Transverse colon (tissue), 4 donors: ENCODE results near the gene ZFHX2. TPM values are rescaled to one million over a fixed set of nuclear protein-coding genes. Genes with fewer than 3 reads are reported as not detected.

Source experiments
- DNase-seq: peaks from one replicate; pipeline ENCODE4 v3.0.0-alpha.2; 2019
- H3K27ac ChIP-seq, 4 donors: fragments of 200-600 bp; sonication (generic); 2 replicates each; pipeline ENCODE4 v1.5.1; 2016 to 2018; ENCODE audit warnings: inconsistent platforms in 4 of 4
- H3K27me3 ChIP-seq: fragments of 200-600 bp; sonication (generic); 2 replicates; pipeline ENCODE4 v1.5.1; 2017; ENCODE audit warnings: inconsistent platforms
- H3K36me3 ChIP-seq, 4 donors: fragments of 200-600 bp; sonication (generic); 2 replicates each; pipeline ENCODE4 v1.5.1; 2017 to 2019; ENCODE audit warnings: inconsistent platforms in 4 of 4
- H3K4me1 ChIP-seq, 4 donors: fragments of 200-600 bp; sonication (generic); 2 replicates each; pipeline ENCODE4 v1.5.1; 2017 to 2020; ENCODE audit warnings: inconsistent platforms in 4 of 4
- H3K4me3 ChIP-seq, 4 donors: fragments of 200-600 bp; sonication (generic); 1 replicate in 1 of 4; 2 replicates in 3 of 4; pipeline versions ENCODE4 v1.5.1 to v1.6.1; 2017 to 2019; ENCODE audit warnings: inconsistent platforms in 4 of 4
- H3K9me3 ChIP-seq, 2 donors: fragments of 200-600 bp; sonication (generic); 2 replicates each; pipeline ENCODE4 v1.5.1; 2017 to 2019; ENCODE audit warnings: inconsistent platforms in 2 of 2
- CTCF ChIP-seq, 5 experiments: fragments of 200-600 bp in 3 of 5; fragments of 450-650 bp in 2 of 5; sonication (generic) in 3 of 5; IDR thresholded peaks; 1 replicate in 2 of 5; 2 replicates in 3 of 5; pipeline ENCODE4 v1.5.1; 2016 to 2017; ENCODE audit warnings: antibody characterized with exemption in 5 of 5, inconsistent platforms in 3 of 5, mild to moderate bottlenecking in 2 of 5, moderate library complexity in 1 of 5
- EP300 ChIP-seq: sonication (generic); formaldehyde crosslinking; IDR thresholded peaks from one replicate; pipeline ENCODE4 v1.6.1; 2017; ENCODE audit warnings: antibody characterized with exemption, low read depth
- POLR2A ChIP-seq: fragments of 450-650 bp; IDR thresholded peaks from one replicate; pipeline ENCODE4 v1.6.1; 2016; ENCODE audit warnings: antibody characterized with exemption, mild to moderate bottlenecking, moderate library complexity
- POLR2AphosphoS5 ChIP-seq, 3 donors: sonication (generic); formaldehyde crosslinking; IDR thresholded peaks; one replicate each; pipeline ENCODE4 v1.6.1; 2016; ENCODE audit warnings: antibody characterized with exemption in 3 of 3
- WGBS, 2 donors: methylation state at CpG; one replicate each; pipeline ENCODE4 v1.1.5; 2018; ENCODE audit warnings: low coverage in 1 of 2; 5-methylcytosine and 5-hydroxymethylcytosine counted together
- in situ Hi-C, 4 donors: fragments of 200-750 bp; cut with MboI; loops; one replicate each; pipeline versions ENCODE4 v1.15.0 to v1.15.1; 2017; ENCODE audit warnings: low sequenced_read_pairs in 3 of 4, low pct_ligation_motif_present in 1 of 4, low pct_unique_long_range_greater_than_20kb in 1 of 4
- intact Hi-C: fragments of 100-400 bp; cut with DNase I; formaldehyde crosslinking; loops from one replicate; pipeline ENCODE4 v1.15.1; 2023; ENCODE audit warnings: low total_unique reads
- total RNA-seq, 4 donors: library from RNA; depleted of rRNA; stranded (reverse); fragments of >200 nt; gene quantifications; one replicate each; pipeline ENCODE4 v1.1.0, GENCODE V29; 2016

The ZFHX2 gene
- total RNA-seq, 4 donors from 2014 or later = 0.20 to 1.1 (median 0.68) TPM

DNA sequence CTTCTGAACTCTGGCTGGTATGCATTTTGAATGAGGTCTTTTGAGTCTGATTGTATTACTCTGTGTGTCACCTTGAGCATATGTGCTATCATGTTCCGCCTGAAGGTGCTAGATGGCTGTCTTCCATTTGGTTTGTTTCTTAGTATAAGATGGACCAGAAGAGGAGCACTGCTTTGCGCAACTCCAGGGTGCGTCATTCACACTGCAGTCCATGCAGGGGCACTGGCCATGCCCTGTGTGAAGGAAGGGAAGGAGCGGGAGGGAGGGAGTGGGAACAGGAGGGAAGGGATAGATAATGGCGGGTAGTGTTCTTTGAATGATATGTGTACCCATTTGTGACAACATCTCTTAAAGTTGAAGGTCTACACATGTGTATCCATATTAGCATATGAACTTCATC lies 8.2 kb downstream of the ZFHX2 start:
- Histone ChIP-seq H3K27ac (no peak overlapping the region), H3K36me3 (no peaks in the 10 kb centered on the region), H3K4me1 (peaks cover 0 to 16% (median 0%) of the 10 kb centered on the region in 4 donors), H3K9me3 (no peaks in the 10 kb centered on the region), H3K4me3 (no peak overlapping the region), H3K27me3 (no peaks in the 10 kb centered on the region)
- in situ Hi-C loops (no loop called here), intact Hi-C loops (no loop called here)
- WGBS, 2 donors = 95 to 96% methylated on average over 4 to 5 of the region's 5 CpGs
- no peak for DNase-seq
- TF ChIP-seq POLR2A = no peak
- no peak for TF ChIP-seq POLR2AphosphoS5 (IDR thresholded peaks at IDR 0.05)
- no peak for TF ChIP-seq EP300
- no peak for TF ChIP-seq CTCF (IDR thresholded peaks at IDR 0.05)

- Histone ChIP-seq H3K27me3 (no peaks in the 10 kb centered on the region), H3K4me3 (no peak overlapping the region), H3K36me3 (no peaks in the 10 kb centered on the region), H3K4me1 (peaks cover 0 to 16% (median 0%) of the 10 kb centered on the region in 4 donors), H3K9me3 (no peaks in the 10 kb centered on the region), H3K27ac (no peak overlapping the region)
- DNase-seq = no peak
- intact Hi-C loops = no loop called here
- in situ Hi-C loops = no loop called here
- no peak for TF ChIP-seq CTCF (IDR thresholded peaks at IDR 0.05)
- no peak for TF ChIP-seq POLR2A
- TF ChIP-seq POLR2AphosphoS5 (IDR thresholded peaks at IDR 0.05) = no peak
- no peak for TF ChIP-seq EP300
- WGBS, 2 donors = 60 to 80% methylated on average over 1 to 5 of the region's 5 CpGs
Measured at GRCh38 chr14:23542261-23542660, 9.3 kb downstream of the ZFHX2 start.

- no peak overlapping the region for H3K4me3 ChIP-seq
- TF ChIP-seq EP300 = no peak
- no peak for TF ChIP-seq CTCF (IDR thresholded peaks at IDR 0.05)
- no peak for TF ChIP-seq POLR2A
- TF ChIP-seq POLR2AphosphoS5 (IDR thresholded peaks at IDR 0.05) = no peak
- WGBS, 2 donors = 84 to 89% methylated on average over 3 to 4 of the region's 4 CpGs
- H3K27me3 ChIP-seq = no peaks in the 10 kb centered on the region
- no peaks in the 10 kb centered on the region for H3K9me3 ChIP-seq
- H3K27ac ChIP-seq = no peak overlapping the region
- in situ Hi-C loops = no loop called here
- peaks cover 0 to 16% (median 0%) of the 10 kb centered on the region in 4 donors for H3K4me1 ChIP-seq
- no peak for DNase-seq
- intact Hi-C loops = no loop called here
- no peaks in the 10 kb centered on the region for H3K36me3 ChIP-seq
Measured at GRCh38 chr14:23540141-23540469, 11.5 kb downstream of the ZFHX2 start.

GRCh38 chr14:23539248-23540140 lies 12.1 kb downstream of the ZFHX2 start:
- in situ Hi-C loops = no loop called here
- DNase-seq = no peak
- no peak overlapping the region for H3K4me3 ChIP-seq
- TF ChIP-seq EP300 = no peak
- TF ChIP-seq CTCF (IDR thresholded peaks at IDR 0.05) = peak; percentile 63 to 77 (median 70)
- 24 to 51% methylated on average over 3 to 10 of the region's 10 CpGs for WGBS, 2 donors
- no peaks in the 10 kb centered on the region for H3K27me3 ChIP-seq
- intact Hi-C loops = no loop called here
- no peaks in the 10 kb centered on the region for H3K36me3 ChIP-seq
- H3K9me3 ChIP-seq = no peaks in the 10 kb centered on the region
- no peak overlapping the region for H3K27ac ChIP-seq
- H3K4me1 ChIP-seq = peaks cover 0 to 11% (median 0%) of the 10 kb centered on the region in 4 donors
